Measurements from ENCODE around the gene EMX2.

DNA sequence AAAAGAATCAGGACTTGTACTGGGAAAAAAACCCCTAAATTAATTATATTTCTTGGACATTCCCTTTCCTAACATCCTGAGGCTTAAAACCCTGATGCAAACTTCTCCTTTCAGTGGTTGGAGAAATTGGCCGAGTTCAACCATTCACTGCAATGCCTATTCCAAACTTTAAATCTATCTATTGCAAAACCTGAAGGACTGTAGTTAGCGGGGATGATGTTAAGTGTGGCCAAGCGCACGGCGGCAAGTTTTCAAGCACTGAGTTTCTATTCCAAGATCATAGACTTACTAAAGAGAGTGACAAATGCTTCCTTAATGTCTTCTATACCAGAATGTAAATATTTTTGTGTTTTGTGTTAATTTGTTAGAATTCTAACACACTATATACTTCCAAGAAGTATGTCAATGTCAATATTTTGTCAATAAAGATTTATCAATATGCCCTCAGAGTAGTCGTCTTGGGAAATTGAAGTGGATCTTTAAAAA is 6.6 kb downstream of the EMX2 start:
- TF ChIP-seq REST (IDR thresholded peaks at IDR 0.05; ENCODE audit: borderline replicate concordance) (no peak), RAD21 (conservative IDR thresholded peaks at IDR 0.05) (no peak), POLR2AphosphoS5 (IDR thresholded peaks at IDR 0.05) (no peak), EZH2 (IDR thresholded peaks at IDR 0.05; ENCODE audit: borderline replicate concordance, insufficient read depth, low read length, poor library complexity, severe bottlenecking) (no peak), TAF1 (IDR thresholded peaks at IDR 0.05; ENCODE audit: low read depth) (no peak)
- TF ChIP-seq, protein P1, sequence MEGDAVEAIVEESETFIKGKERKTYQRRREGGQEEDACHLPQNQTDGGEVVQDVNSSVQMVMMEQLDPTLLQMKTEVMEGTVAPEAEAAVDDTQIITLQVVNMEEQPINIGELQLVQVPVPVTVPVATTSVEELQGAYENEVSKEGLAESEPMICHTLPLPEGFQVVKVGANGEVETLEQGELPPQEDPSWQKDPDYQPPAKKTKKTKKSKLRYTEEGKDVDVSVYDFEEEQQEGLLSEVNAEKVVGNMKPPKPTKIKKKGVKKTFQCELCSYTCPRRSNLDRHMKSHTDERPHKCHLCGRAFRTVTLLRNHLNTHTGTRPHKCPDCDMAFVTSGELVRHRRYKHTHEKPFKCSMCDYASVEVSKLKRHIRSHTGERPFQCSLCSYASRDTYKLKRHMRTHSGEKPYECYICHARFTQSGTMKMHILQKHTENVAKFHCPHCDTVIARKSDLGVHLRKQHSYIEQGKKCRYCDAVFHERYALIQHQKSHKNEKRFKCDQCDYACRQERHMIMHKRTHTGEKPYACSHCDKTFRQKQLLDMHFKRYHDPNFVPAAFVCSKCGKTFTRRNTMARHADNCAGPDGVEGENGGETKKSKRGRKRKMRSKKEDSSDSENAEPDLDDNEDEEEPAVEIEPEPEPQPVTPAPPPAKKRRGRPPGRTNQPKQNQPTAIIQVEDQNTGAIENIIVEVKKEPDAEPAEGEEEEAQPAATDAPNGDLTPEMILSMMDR (IDR thresholded peaks at IDR 0.05; ENCODE audit: poor library complexity, severe bottlenecking) = no peak
